ENCODE measurements around the gene SYNE1. TPM values are rescaled to one million over a fixed set of nuclear protein-coding genes. Genes with fewer than 3 reads are reported as not detected.

SYNE1 gene
- total and polyA plus RNA-seq, 2 of the 8 experiments (the other 6 are each of a cell fraction or from before 2014, with no cell fraction given): 2.8 to 5.5 TPM

GRCh38 chr6:152300517-152300916 is 336.6 kb downstream of the SYNE1 start (continued):
- TF ChIP-seq CTCF (IDR thresholded peaks at IDR 0.05; ENCODE audit: control extremely low read depth in 1 of 3, insufficient read depth in 1 of 3, low read depth in 1 of 3, low read length in 3 of 3): no peak
- no peak for TF ChIP-seq SP2 (IDR thresholded peaks at IDR 0.05; ENCODE audit: low read length)
- no peak for TF ChIP-seq NANOG (IDR thresholded peaks at IDR 0.05; ENCODE audit: insufficient read depth, low read depth, low read length, poor library complexity, severe bottlenecking)
- no peak for TF ChIP-seq BRCA1 (IDR thresholded peaks at IDR 0.05; ENCODE audit: low read depth, low read length)

Measured in H1 (cell line).